ENCODE measurements around the gene DOK4.

GRCh38 chr16:57485916-57486857 lies at the start of gene DOK4:
- TF ChIP-seq CTCF (IDR thresholded peaks at IDR 0.05; ENCODE audit: low read depth, low read length, missing input control) (no peak), EGR1 (IDR thresholded peaks at IDR 0.05; ENCODE audit: low read depth in 2 of 2) (no peak), REST (IDR thresholded peaks at IDR 0.05) (no peak), ZBTB33 (IDR thresholded peaks at IDR 0.05) (no peak), MAX (IDR thresholded peaks at IDR 0.05) (no peak), NR2F2 (IDR thresholded peaks at IDR 0.05) (no peak), ATF3 (IDR thresholded peaks at IDR 0.05) (no peak), JUND (IDR thresholded peaks at IDR 0.05) (no peak), TAF1 (conservative IDR thresholded peaks at IDR 0.05) (no peak), YY1 (IDR thresholded peaks at IDR 0.05) (no peak), SP1 (IDR thresholded peaks at IDR 0.05) (no peak), RXRA (IDR thresholded peaks at IDR 0.05) (no peak), FOXA1 (IDR thresholded peaks at IDR 0.05) (no peak), RAD21 (IDR thresholded peaks at IDR 0.05) (no peak)
